ENCODE data around the gene NRG4. TPM values are rescaled to one million over a fixed set of nuclear protein-coding genes. Genes with fewer than 3 reads are reported as not detected.
"Not testable (repeated sequence)": the region's sequence is repeated elsewhere in the genome, so short reads cannot be mapped to it uniquely, and the experiment has no call there.

NRG4 gene
- total RNA-seq, 1 donor from 2014 or later: not detected

DNA sequence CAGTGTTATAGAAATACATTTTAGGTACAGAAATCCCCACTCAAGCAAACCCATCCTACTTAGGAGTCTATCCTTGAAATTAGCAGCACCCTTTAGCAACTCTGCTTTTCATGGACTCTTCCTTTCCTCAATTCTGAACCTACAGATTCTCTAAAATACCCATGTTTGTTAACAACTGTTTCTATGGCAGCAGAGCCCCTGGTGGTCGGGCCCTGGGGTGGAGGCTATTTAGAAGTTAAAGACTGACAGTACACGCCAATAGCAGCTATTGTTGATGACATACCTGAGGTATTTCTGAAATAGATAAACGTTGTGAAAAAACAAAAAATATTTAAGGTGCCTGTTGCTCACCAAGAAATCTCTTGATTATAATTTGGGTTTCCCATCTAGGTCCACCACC is 23.4 kb upstream of the NRG4 start:
- H3K36me3 Mint-ChIP-seq (ENCODE audit: unreplicated experiment): no peaks in the 10 kb centered on the region
- H3K27ac Mint-ChIP-seq (ENCODE audit: unreplicated experiment): no peak overlapping the region

DNA sequence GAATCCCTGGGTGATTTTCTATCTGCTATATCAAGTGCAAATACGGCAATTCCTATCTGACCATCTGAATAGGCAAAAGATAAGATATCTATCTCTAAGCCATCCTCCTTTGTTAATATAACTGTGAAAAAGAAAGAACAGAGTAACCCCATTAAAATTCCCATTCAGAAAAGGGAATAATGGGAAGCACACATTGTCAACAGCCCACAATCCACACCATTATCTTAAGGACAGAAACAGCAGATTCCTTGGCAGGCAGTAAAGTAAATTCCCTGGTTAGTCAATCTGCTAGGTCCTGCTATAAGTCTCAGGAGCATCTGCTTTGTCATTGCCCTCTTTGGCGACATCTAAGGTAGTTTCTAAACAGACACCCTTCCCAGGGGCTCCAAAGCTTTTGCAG is 21.9 kb upstream of the NRG4 start:
- no peaks in the 10 kb centered on the region for H3K36me3 Mint-ChIP-seq (ENCODE audit: unreplicated experiment)
- peaks cover 7% of the 10 kb centered on the region for H3K9me3 Mint-ChIP-seq (ENCODE audit: unreplicated experiment)
- no peak overlapping the region for H3K27ac Mint-ChIP-seq (ENCODE audit: unreplicated experiment)
- TF ChIP-seq, protein P1, sequence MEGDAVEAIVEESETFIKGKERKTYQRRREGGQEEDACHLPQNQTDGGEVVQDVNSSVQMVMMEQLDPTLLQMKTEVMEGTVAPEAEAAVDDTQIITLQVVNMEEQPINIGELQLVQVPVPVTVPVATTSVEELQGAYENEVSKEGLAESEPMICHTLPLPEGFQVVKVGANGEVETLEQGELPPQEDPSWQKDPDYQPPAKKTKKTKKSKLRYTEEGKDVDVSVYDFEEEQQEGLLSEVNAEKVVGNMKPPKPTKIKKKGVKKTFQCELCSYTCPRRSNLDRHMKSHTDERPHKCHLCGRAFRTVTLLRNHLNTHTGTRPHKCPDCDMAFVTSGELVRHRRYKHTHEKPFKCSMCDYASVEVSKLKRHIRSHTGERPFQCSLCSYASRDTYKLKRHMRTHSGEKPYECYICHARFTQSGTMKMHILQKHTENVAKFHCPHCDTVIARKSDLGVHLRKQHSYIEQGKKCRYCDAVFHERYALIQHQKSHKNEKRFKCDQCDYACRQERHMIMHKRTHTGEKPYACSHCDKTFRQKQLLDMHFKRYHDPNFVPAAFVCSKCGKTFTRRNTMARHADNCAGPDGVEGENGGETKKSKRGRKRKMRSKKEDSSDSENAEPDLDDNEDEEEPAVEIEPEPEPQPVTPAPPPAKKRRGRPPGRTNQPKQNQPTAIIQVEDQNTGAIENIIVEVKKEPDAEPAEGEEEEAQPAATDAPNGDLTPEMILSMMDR (IDR thresholded peaks at IDR 0.05): no peak
- no peak for DNase-seq (ENCODE audit: extremely low spot score, unreplicated experiment)
- no peak overlapping the region for H3K4me3 Mint-ChIP-seq (ENCODE audit: unreplicated experiment)
- H3K27me3 Mint-ChIP-seq (ENCODE audit: unreplicated experiment): peaks cover 61% of the 10 kb centered on the region
- H3K4me1 Mint-ChIP-seq (ENCODE audit: unreplicated experiment): no peaks in the 10 kb centered on the region

More for the DNA sequence above, 23.4 kb upstream of the NRG4 start:
- TF ChIP-seq, protein P1 (IDR thresholded peaks at IDR 0.05): no peak
- H3K27me3 Mint-ChIP-seq (ENCODE audit: unreplicated experiment): peaks cover 64% of the 10 kb centered on the region
- H3K9me3 Mint-ChIP-seq (ENCODE audit: unreplicated experiment): peaks cover 1% of the 10 kb centered on the region
- H3K4me3 Mint-ChIP-seq (ENCODE audit: unreplicated experiment): no peak overlapping the region
- H3K4me1 Mint-ChIP-seq (ENCODE audit: unreplicated experiment): no peaks in the 10 kb centered on the region
- DNase-seq (ENCODE audit: extremely low spot score, unreplicated experiment): no peak

DNA sequence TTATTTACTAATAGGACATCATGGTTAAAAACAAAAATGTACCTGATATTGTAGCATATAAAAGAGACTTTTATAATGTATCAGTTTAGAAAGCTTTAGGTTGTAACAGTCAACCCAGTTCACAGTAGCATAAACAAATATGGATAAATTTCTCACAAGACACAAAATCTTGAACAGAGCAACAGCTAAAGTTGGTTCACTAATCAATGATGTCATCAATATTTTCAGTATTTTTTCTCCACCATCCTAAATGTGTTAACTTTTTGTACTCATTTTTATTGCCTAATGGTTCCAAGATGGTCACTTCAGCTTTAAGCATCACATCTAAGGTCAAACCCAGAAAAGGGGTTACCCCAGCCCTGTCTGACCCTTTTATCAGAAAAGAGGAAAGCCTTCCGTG is 21.2 kb upstream of the NRG4 start:
- TF ChIP-seq, protein P1 (IDR thresholded peaks at IDR 0.05): no peak
- Mint-ChIP-seq H3K27ac (ENCODE audit: unreplicated experiment) (no peak overlapping the region), H3K27me3 (ENCODE audit: unreplicated experiment) (peaks cover 55% of the 10 kb centered on the region), H3K36me3 (ENCODE audit: unreplicated experiment) (no peaks in the 10 kb centered on the region), H3K4me1 (ENCODE audit: unreplicated experiment) (no peaks in the 10 kb centered on the region), H3K9me3 (ENCODE audit: unreplicated experiment) (peaks cover 7% of the 10 kb centered on the region), H3K4me3 (ENCODE audit: unreplicated experiment) (no peak overlapping the region)
- DNase-seq (ENCODE audit: extremely low spot score, unreplicated experiment): no peak

DNA sequence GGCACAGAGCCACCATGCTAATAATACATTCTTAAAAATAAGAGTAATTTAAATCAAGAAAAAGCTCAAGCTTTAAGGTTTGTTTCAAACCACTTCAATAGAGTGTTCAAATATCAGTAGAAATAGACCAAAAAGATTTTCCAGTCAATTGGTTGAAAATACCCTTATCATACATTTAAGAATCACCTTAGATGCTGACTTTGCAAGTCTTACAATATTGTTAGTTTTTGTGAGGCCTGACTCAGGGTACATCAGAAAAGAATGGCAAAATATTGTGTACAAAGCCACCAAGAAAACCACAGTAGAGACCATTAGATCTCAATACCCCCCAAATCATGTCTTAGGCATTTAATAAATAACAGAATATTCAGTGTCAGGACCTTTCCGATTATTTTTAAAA is 19.8 kb upstream of the NRG4 start:
- TF ChIP-seq, protein P1 (IDR thresholded peaks at IDR 0.05): no peak
- Mint-ChIP-seq H3K4me1 (ENCODE audit: unreplicated experiment) (no peaks in the 10 kb centered on the region), H3K4me3 (ENCODE audit: unreplicated experiment) (no peak overlapping the region), H3K27ac (ENCODE audit: unreplicated experiment) (no peak overlapping the region), H3K36me3 (ENCODE audit: unreplicated experiment) (no peaks in the 10 kb centered on the region), H3K9me3 (ENCODE audit: unreplicated experiment) (peaks cover 14% of the 10 kb centered on the region), H3K27me3 (ENCODE audit: unreplicated experiment) (peaks cover 51% of the 10 kb centered on the region)
- DNase-seq (ENCODE audit: extremely low spot score, unreplicated experiment): no peak

DNA sequence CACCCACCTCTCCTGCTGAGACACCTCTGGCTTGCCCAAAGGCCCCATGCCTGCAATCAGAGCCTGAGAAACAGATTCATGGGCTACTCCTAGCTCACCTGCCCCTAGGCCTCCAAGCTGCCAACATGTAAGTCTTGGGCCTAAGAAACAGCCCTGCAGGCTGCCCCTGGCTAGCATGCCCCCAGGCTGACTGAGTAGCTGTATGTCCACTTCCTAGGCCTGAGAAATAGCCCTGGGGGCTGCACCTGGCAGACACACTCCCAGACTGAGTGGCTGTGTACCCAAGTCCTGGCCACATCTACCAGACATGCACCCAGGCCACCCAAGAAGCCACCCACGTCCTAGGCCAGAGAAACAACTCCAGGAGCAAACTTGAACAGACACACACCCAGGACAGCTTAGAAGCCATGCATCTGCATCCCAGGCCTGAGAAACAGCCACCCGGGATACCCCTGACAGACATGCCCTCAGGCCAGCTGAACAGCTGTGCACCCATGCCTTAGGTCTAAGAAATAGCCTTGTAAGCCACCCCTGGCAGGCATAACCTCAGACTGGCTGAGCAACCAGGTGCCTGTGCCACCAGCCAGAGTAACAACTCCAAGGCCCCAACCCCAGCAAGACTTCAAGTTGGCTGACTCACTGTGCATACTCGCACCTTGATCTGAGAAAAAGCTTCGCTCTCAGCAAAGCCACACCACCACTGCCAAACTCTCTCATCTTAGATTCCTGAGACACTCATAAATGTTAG is 12.0 kb upstream of the NRG4 start:
- Mint-ChIP-seq H3K27me3 (ENCODE audit: unreplicated experiment) (peaks cover 11% of the 10 kb centered on the region), H3K4me1 (ENCODE audit: unreplicated experiment) (no peaks in the 10 kb centered on the region), H3K27ac (ENCODE audit: unreplicated experiment) (no peak overlapping the region), H3K9me3 (ENCODE audit: unreplicated experiment) (peaks cover 21% of the 10 kb centered on the region), H3K36me3 (ENCODE audit: unreplicated experiment) (no peaks in the 10 kb centered on the region), H3K4me3 (ENCODE audit: unreplicated experiment) (no peak overlapping the region)
- TF ChIP-seq, protein P1 (IDR thresholded peaks at IDR 0.05): no peak
- DNase-seq (ENCODE audit: extremely low spot score, unreplicated experiment): no peak

DNA sequence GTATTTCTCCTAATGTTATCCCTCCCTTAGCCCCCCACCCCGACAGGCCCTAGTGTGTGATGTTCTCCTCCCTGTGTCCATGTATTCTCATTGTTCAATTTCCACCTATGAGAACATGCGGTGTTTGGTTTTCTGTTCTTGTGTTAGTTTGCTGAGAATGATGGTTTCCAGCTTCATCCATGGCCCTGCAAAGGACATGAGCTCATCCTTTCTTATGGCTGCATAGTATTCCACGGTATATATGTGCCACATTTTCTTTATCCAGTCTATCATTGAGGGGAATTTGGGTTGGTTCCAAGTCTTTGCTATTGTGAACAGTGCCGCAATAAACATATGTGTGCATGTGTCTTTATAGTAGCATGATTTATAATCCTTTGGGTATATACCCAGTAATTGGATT is 1.2 kb upstream of the NRG4 start:
- H3K27ac Mint-ChIP-seq (ENCODE audit: unreplicated experiment); H3K4me1 Mint-ChIP-seq (ENCODE audit: unreplicated experiment); H3K36me3 Mint-ChIP-seq (ENCODE audit: unreplicated experiment); DNase-seq (ENCODE audit: extremely low spot score, unreplicated experiment); H3K4me3 Mint-ChIP-seq (ENCODE audit: unreplicated experiment): not testable (repeated sequence)
- Mint-ChIP-seq H3K27me3 (ENCODE audit: unreplicated experiment) (peaks cover 57% of the 10 kb centered on the region), H3K9me3 (ENCODE audit: unreplicated experiment) (peaks cover 16% of the 10 kb centered on the region)

All from osteocyte (in vitro differentiated cells).